ENCODE results near the gene FAM20B. TPM values are rescaled to one million over a fixed set of nuclear protein-coding genes. Genes with fewer than 3 reads are reported as not detected.

FAM20B gene
- total and polyA plus RNA-seq, 2 experiments from 2014 or later, result 5.3 to 22.5 TPM

DNA sequence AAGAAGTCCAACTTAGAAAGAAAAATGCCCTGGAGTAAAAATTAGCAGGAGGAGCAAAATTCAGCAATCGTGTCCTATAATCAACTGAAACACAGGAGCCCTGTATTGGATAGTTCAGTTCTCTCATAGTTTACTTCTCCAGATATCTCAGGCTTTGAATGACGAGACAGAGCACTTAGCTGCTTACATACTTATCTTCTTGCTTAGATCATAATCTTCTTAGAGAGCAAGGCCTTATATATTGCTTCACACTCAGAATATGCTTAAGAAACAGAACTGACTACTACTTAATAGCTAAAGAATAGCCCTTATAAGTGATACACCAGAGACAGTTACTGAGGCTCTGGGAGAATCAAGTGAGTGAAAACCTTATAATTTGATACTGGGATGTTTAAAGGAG, 95.0 kb downstream of the FAM20B start (continued):
- TF ChIP-seq, protein P1, sequence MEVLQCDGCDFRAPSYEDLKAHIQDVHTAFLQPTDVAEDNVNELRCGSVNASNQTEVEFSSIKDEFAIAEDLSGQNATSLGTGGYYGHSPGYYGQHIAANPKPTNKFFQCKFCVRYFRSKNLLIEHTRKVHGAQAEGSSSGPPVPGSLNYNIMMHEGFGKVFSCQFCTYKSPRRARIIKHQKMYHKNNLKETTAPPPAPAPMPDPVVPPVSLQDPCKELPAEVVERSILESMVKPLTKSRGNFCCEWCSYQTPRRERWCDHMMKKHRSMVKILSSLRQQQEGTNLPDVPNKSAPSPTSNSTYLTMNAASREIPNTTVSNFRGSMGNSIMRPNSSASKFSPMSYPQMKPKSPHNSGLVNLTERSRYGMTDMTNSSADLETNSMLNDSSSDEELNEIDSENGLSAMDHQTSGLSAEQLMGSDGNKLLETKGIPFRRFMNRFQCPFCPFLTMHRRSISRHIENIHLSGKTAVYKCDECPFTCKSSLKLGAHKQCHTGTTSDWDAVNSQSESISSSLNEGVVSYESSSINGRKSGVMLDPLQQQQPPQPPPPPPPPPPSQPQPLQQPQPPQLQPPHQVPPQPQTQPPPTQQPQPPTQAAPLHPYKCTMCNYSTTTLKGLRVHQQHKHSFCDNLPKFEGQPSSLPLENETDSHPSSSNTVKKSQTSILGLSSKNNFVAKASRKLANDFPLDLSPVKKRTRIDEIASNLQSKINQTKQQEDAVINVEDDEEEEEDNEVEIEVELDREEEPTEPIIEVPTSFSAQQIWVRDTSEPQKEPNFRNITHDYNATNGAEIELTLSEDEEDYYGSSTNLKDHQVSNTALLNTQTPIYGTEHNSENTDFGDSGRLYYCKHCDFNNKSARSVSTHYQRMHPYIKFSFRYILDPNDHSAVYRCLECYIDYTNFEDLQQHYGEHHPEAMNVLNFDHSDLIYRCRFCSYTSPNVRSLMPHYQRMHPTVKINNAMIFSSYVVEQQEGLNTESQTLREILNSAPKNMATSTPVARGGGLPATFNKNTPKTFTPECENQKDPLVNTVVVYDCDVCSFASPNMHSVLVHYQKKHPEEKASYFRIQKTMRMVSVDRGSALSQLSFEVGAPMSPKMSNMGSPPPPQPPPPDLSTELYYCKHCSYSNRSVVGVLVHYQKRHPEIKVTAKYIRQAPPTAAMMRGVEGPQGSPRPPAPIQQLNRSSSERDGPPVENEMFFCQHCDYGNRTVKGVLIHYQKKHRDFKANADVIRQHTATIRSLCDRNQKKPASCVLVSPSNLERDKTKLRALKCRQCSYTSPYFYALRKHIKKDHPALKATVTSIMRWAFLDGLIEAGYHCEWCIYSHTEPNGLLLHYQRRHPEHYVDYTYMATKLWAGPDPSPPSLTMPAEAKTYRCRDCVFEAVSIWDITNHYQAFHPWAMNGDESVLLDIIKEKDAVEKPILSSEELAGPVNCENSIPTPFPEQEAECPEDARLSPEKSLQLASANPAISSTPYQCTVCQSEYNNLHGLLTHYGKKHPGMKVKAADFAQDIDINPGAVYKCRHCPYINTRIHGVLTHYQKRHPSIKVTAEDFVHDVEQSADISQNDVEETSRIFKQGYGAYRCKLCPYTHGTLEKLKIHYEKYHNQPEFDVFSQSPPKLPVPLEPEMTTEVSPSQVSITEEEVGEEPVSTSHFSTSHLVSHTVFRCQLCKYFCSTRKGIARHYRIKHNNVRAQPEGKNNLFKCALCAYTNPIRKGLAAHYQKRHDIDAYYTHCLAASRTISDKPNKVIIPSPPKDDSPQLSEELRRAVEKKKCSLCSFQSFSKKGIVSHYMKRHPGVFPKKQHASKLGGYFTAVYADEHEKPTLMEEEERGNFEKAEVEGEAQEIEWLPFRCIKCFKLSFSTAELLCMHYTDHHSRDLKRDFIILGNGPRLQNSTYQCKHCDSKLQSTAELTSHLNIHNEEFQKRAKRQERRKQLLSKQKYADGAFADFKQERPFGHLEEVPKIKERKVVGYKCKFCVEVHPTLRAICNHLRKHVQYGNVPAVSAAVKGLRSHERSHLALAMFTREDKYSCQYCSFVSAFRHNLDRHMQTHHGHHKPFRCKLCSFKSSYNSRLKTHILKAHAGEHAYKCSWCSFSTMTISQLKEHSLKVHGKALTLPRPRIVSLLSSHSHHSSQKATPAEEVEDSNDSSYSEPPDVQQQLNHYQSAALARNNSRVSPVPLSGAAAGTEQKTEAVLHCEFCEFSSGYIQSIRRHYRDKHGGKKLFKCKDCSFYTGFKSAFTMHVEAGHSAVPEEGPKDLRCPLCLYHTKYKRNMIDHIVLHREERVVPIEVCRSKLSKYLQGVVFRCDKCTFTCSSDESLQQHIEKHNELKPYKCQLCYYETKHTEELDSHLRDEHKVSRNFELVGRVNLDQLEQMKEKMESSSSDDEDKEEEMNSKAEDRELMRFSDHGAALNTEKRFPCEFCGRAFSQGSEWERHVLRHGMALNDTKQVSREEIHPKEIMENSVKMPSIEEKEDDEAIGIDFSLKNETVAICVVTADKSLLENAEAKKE (CRISPR knock-in tag; IDR thresholded peaks at IDR 0.05), result no peak
- TF ChIP-seq EZH2phosphoT487 (IDR thresholded peaks at IDR 0.05; ENCODE audit: unreplicated experiment) (no peak), ZNF331 (CRISPR knock-in tag; IDR thresholded peaks at IDR 0.05; ENCODE audit: low read depth) (no peak), POLR2AphosphoS5 (IDR thresholded peaks at IDR 0.05; ENCODE audit: low read depth) (no peak)
- TF ChIP-seq, protein P2, sequence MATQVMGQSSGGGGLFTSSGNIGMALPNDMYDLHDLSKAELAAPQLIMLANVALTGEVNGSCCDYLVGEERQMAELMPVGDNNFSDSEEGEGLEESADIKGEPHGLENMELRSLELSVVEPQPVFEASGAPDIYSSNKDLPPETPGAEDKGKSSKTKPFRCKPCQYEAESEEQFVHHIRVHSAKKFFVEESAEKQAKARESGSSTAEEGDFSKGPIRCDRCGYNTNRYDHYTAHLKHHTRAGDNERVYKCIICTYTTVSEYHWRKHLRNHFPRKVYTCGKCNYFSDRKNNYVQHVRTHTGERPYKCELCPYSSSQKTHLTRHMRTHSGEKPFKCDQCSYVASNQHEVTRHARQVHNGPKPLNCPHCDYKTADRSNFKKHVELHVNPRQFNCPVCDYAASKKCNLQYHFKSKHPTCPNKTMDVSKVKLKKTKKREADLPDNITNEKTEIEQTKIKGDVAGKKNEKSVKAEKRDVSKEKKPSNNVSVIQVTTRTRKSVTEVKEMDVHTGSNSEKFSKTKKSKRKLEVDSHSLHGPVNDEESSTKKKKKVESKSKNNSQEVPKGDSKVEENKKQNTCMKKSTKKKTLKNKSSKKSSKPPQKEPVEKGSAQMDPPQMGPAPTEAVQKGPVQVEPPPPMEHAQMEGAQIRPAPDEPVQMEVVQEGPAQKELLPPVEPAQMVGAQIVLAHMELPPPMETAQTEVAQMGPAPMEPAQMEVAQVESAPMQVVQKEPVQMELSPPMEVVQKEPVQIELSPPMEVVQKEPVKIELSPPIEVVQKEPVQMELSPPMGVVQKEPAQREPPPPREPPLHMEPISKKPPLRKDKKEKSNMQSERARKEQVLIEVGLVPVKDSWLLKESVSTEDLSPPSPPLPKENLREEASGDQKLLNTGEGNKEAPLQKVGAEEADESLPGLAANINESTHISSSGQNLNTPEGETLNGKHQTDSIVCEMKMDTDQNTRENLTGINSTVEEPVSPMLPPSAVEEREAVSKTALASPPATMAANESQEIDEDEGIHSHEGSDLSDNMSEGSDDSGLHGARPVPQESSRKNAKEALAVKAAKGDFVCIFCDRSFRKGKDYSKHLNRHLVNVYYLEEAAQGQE (IDR thresholded peaks at IDR 0.05; ENCODE audit: unreplicated experiment), result no peak

Measured in GM23338 (cell line).